ENCODE results near the gene ZC3HAV1.
"Not testable (repeated sequence)": the region's sequence is repeated elsewhere in the genome, so short reads cannot be mapped to it uniquely, and the experiment has no call there.

The ZC3HAV1 gene

DNA sequence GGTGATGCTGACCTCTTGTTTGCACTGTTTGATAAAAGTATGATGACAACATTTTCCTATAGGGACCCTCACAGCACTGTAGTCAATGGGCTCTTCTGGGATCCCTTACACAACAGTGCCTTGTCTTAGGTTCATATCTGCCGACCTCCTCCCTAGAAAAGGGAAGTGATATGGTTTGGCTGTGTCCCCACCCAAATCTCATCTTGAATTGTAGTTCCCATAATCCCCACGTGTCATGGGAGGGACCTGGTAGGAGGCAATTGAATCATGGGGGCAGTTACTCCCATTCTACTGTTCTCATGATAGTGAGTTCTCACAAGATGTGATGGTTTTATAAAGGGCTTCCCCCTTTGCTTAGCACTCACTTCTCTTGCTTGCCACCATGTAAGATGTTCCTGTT, 23.1 kb downstream of the ZC3HAV1 start:
- no peak for DNase-seq (ENCODE audit: low spot score)

DNA sequence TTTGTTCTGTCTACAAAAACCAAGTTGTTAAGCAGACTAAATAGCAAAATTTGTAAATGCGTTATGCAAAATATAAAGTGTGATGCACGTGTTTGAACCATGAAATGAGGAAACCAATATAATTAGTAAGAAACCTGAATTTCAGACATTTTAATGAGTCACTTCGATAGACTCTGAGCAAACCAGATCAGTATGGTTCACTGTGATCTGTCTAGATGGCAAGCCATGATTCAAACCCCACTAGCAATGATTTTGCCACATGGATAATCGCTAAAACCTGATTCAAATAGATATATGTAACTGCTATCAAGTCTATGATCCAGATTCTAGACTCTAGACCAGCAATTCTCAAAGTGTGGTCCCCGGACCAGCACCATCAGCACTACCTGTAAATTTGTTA, 24.8 kb downstream of the ZC3HAV1 start:
- no peak for DNase-seq (ENCODE audit: low spot score)

GRCh38 chr7:139081584-139081983, 27.9 kb downstream of the ZC3HAV1 start:
- no peak for DNase-seq (ENCODE audit: low spot score)

DNA sequence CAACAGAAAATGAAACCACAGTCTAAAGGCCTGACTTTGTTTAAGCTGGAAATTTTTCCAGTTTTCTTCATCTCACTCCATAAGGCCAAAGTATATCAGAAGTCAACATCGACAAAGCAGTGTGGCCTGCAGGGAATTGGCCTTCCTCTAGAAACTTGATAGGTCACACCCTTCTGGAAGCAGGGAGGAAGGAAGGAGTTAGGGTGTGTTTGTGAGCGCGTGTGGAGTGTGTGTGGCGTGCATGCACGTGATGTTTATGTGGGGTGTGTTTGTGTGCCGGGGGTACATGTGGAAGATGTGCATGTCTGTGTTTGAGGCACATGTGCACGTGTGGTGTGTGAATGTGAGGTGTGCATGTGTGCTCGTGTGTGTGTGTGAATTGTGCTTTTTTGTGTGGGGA, 28.6 kb downstream of the ZC3HAV1 start:
- no peak for DNase-seq (ENCODE audit: low spot score)

DNA sequence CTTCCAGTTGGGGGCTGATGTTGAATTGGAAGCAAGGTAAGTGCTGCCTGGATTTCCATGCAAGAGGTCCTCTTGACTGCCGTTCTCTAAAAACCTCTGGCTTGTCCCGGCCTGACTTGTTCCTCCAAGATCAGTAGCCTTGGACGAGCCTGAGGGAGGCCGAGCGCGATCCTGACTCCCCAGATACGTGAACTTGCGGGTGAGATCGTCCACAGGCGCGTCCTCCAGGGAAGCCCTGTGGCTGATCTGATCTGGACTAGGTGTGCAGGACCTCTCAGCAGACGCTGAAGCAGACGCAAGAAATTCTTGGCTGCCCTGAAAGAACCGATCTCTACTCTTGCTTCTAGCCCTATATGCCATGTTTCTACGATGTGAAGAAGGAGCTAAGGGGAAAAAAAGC, 29.7 kb downstream of the ZC3HAV1 start:
- no peak for DNase-seq (ENCODE audit: low spot score)

DNA sequence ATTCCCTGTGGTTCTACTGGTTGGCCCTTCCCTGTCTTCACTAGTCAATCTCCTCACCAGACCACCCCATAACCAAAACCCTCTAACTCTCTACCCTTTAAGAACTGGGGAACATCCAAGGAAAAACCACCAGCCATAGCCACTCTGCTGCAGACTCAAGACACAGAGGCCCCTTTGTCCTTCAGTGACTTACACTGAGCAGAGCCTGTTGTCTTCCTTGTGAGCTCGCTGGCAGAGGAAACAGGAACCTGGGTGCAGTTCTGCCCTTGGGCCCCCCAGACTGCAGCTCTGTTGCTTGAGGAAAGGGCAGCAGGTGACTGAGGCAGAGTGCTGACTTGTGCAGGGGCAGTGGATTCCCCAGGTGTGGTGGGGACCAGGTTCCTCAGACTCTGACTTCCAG, 30.6 kb downstream of the ZC3HAV1 start:
- no peak for DNase-seq (ENCODE audit: low spot score)

GRCh38 chr7:139078399-139078798, 31.1 kb downstream of the ZC3HAV1 start:
- DNase-seq (ENCODE audit: low spot score), result no peak

- DNase-seq (ENCODE audit: low spot score), result not testable (repeated sequence)
These were observed 31.8 kb downstream of the ZC3HAV1 start for GRCh38 chr7:139077706-139078105.

DNA sequence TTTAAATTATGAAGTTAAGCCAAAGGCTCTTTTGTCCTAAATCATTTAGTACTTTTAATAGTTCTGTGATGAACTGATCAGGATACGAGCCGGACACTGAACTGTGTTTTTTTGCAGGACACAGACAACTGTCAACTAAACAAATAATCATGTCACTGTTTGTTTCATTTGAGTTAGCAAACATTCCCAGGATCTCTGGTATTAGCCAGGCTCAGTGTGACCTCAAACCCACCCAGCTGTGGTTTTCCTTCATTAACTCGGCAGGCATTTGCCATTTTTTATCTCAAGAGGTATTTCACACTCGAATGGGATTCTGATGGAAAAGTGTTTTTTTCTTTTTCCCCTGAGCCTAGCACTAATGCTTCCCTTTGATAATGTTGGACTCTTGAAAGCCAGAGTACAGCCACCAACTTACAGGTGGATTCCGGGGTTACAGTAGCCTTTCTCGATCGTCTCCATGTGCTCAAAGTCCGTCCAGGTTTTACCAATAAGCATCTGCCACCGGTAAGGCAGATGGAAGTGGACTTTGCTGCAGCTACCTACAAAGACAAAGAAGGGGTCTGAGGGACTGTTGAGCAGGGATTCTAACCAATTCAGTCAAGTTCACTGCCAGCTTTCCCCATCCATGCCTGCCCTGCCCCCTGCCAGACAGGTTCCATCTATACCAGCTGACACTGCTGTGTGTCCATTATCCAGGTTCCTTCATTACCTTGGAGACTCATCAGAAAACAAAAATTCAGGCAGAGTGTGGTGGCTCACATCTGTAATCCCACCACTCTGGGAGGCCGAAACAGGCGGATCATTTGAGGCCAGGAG, 33.4 kb downstream of the ZC3HAV1 start:
- no peak for DNase-seq (ENCODE audit: low spot score)

GRCh38 chr7:139075031-139075652, 34.4 kb downstream of the ZC3HAV1 start:
- peak; percentile 84 for DNase-seq (ENCODE audit: low spot score)

DNA sequence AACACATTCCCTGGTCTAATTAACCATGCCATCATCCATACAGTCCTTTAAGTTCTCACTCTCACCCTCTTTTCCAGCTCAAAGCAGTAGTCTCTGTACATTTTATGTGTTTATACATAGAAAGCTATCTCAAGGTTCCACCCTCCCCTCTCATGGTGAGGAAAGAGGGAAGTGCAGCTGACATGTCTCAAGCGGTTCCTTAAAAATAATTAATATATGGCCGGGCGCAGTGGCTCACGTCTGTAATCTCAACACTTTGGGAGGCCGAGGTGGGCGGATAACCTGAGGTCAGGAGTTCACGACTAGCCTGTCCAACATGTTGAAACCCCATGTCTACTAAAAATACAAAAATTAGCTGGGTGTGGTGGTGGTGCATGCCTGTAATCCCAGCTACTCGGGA, 36.7 kb downstream of the ZC3HAV1 start:
- no peak for DNase-seq (ENCODE audit: low spot score)

- DNase-seq (ENCODE audit: low spot score), result no peak
These were observed 37.8 kb downstream of the ZC3HAV1 start for GRCh38 chr7:139071680-139072079.

GRCh38 chr7:139068544-139069399, 40.7 kb downstream of the ZC3HAV1 start:
- no peak for DNase-seq (ENCODE audit: low spot score)

- DNase-seq (ENCODE audit: low spot score), result no peak
These were observed 43.2 kb downstream of the ZC3HAV1 start for GRCh38 chr7:139066315-139066714.

DNA sequence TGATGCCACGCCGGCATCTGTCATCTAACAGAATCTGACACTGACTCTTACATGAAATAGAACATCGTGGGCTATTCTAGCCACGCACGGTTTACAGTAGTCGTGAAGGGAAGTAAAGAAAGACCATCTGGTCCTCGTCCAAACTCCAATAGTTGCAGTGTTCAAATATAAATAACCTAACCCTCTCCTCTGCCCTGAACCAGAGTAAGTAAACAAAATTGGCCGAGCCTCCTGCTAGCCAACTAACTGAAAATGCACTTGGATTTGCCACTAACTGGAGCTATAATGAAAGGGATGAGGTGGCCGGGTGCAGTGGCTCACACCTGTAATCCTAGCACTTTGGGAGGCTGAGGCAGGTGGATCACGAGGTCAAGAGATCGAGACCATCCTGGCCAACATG, 44.2 kb downstream of the ZC3HAV1 start:
- DNase-seq (ENCODE audit: low spot score), result no peak

DNA sequence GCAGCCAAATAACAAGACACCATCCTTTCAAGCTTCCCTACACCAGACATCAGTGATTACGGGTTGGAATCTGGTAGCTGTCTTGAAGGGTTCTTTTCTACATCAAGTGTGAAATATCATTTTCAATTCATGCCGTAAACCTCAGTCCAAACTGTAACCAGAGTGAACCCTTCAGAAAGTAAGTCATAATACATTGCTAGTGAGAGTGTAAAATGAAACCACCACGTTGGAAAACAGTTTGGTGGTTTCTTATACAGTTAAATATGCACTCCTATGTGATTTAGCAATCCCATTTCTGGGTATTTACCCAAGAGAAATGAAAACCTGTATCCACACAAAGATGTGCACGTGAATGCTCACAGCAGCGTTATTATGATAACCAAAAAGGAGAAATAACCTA, 48.1 kb downstream of the ZC3HAV1 start:
- DNase-seq (ENCODE audit: low spot score), result no peak

- DNase-seq (ENCODE audit: low spot score), result no peak
These were observed 48.8 kb downstream of the ZC3HAV1 start for GRCh38 chr7:139060695-139061237.

DNA sequence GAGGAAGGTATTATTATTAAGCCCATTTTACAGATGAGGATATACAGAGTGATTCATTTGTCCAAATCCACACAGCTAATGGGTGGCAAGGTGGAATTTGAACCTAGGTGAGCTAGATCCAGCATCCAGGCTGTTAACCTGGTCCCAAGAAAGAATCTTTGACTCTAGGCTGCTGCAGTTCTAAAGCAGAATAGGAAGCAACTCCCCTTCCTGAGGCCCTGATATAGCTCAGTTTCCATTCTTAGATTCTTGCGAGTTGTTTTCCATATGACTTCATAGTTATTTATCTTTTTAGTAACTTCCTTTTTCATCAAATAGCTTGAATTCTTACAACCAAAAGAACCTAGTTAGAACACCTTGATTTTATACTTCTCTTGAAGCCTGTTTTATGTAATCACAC, 49.6 kb downstream of the ZC3HAV1 start:
- no peak for DNase-seq (ENCODE audit: low spot score)

GRCh38 chr7:139058943-139059342, 50.6 kb downstream of the ZC3HAV1 start:
- DNase-seq (ENCODE audit: low spot score), result peak; percentile 52

DNA sequence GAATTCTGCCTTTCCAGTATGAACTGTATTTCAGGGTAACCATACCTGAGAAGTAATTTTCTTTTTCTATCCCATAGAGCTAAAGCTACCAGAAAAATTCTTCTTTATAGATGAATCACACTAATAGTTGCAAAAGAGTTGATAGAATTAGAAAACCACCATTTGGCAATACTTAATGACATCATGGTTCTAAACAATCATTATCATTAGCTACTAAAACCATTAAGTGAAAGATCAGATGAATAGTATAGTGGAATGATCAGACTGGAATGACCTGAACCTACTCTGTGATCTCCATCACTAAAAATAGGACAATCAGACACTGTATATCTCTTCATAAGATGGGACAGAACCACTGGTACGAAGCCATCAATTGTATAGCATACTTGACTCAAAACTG, 53.8 kb downstream of the ZC3HAV1 start:
- no peak for DNase-seq (ENCODE audit: low spot score)

GRCh38 chr7:139054656-139055055, 54.9 kb downstream of the ZC3HAV1 start:
- not testable (repeated sequence) for DNase-seq (ENCODE audit: low spot score)

DNA sequence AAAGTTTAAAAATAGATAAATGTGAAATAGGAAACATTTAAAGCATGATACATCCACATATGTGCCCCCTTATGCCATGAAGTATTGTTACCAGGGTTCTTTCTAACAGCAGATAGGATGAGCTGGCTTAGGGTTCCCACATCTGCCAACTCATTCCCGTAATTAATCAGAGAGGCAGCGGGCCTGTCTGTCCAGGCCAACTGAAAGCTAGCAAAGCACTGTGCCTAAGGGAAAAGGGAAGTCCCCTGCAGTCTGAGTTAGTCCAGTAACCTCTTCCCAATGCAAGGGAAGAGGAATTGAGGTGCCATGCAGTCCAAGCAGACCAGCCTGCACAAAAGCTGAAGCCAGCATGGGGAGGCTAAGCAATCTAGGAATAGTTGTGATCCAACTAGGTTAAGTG, 55.4 kb downstream of the ZC3HAV1 start:
- no peak for DNase-seq (ENCODE audit: low spot score)

- no peak for DNase-seq (ENCODE audit: low spot score)
These were observed 57.9 kb downstream of the ZC3HAV1 start for GRCh38 chr7:139051655-139052054.
